Adrenal gland (tissue), 12 donors: ENCODE results near the gene EMX1. TPM values are rescaled to one million over a fixed set of nuclear protein-coding genes. Genes with fewer than 3 reads are reported as not detected.

Experiments used
- DNase-seq, 7 donors: peaks; one replicate each; pipeline ENCODE4 v3.0.0-alpha.2; 2019 to 2020
- H3K27ac ChIP-seq, 5 donors: fragments of 200-600 bp; sonication (generic) in 4 of 5; 1 replicate in 3 of 5; 2 replicates in 2 of 5; pipeline versions ENCODE4 v1.5.1 to v1.8.0; 2016 to 2020; ENCODE audit warnings: mild to moderate bottlenecking in 1 of 5
- H3K27me3 ChIP-seq: fragments of 200-600 bp; 2 replicates; pipeline ENCODE4 v1.8.0; 2021
- H3K36me3 ChIP-seq, 2 donors: fragments of 200-600 bp; replicated peaks in 1 of 2; 1 replicate in 1 of 2; 2 replicates in 1 of 2; pipeline versions ENCODE4 v1.5.1 to v1.8.0; 2018 to 2022
- H3K4me1 ChIP-seq, 2 donors: fragments of 200-600 bp; replicated peaks in 1 of 2; 1 replicate in 1 of 2; 2 replicates in 1 of 2; pipeline versions ENCODE4 v1.5.1 to v1.8.0; 2018 to 2021
- H3K4me3 ChIP-seq, 4 donors: fragments of 200-600 bp; sonication (generic) in 3 of 4; one replicate each; pipeline ENCODE4 v1.5.1; 2016 to 2018
- H3K9me3 ChIP-seq, 3 donors: fragments of 200-600 bp; sonication (generic) in 1 of 3; replicated peaks in 1 of 3; 1 replicate in 2 of 3; 2 replicates in 1 of 3; pipeline versions ENCODE4 v1.5.1 to v1.8.0; 2016 to 2021
- POLR2A ChIP-seq, 2 donors: fragments of 450-650 bp; IDR thresholded peaks; one replicate each; pipeline ENCODE4 v1.6.1; 2017; ENCODE audit warnings: antibody characterized with exemption in 2 of 2, mild to moderate bottlenecking in 2 of 2, moderate library complexity in 1 of 2
- WGBS, 4 donors: extraction: QIAGEN DNeasy Blood & Tissue Kit in 2 of 4; methylation state at CpG; one replicate each; pipeline versions ENCODE4 v1.1.5 to v1.1.7; 2013 to 2017; 5-methylcytosine and 5-hydroxymethylcytosine counted together
- intact Hi-C, 2 donors: fragments of 100-400 bp; cut with DNase I; formaldehyde crosslinking; loops; one replicate each; pipeline versions ENCODE4 v1.14.1 to v1.15.0; 2022 to 2023
- polyA plus RNA-seq, 3 donors: library from polyadenylated mRNA; stranded (reverse); fragments of 200-250 nt in 2 of 3; fragments of 350-450 nt in 1 of 3; fragmentation: Illumina TruSeq in 1 of 3; extraction: RNeasy Lipid Tissue Mini Kit (QIAGEN cat#74804) in 1 of 3; gene quantifications; one replicate each; pipeline ENCODE4 v1.2.3, GENCODE V29; 2013 to 2014
- total RNA-seq, 9 donors: library from RNA; depleted of rRNA in 4 of 9; stranded (reverse); fragments of >200 nt in 4 of 9; fragments of 120-200 nt in 1 of 9; fragmentation: NEBNext Ultra II Directional in 1 of 9; extraction: Animal tissue kit (Norgen Biotek cat#: 25700) in 1 of 9; gene quantifications; one replicate each; pipeline versions ENCODE4 v1.1.0 to v1.2.4, GENCODE V29; 2013 to 2023
- TF ChIP-seq, protein P1 (sequence below), 6 experiments: fragments of 450-650 bp in 4 of 6; fragments of 200-600 bp in 2 of 6; sonication (generic) in 1 of 6; IDR thresholded peaks; 1 replicate in 5 of 6; 2 replicates in 1 of 6; pipeline versions ENCODE4 v1.5.1 to v1.8.0; 2016 to 2021; ENCODE audit warnings: antibody characterized with exemption in 6 of 6, mild to moderate bottlenecking in 2 of 6, moderate library complexity in 1 of 6
- donor health status: healthy with polysubstance abuse.
- donor health status: Bipolar disorder and iron deficiency.
- donor health status: DM: yes; HTN: yes; CAD: no.
- donor health status: DM: no; HTN: no; CAD: no.
- donor health status: DM: no; HTN: no; CAD: no.
- donor health status: DM: yes; HTN: yes; CAD: no.

Gene EMX1
- total and polyA plus RNA-seq, 12 donors = 0.10 to 0.15 TPM; not detected in 10

DNA sequence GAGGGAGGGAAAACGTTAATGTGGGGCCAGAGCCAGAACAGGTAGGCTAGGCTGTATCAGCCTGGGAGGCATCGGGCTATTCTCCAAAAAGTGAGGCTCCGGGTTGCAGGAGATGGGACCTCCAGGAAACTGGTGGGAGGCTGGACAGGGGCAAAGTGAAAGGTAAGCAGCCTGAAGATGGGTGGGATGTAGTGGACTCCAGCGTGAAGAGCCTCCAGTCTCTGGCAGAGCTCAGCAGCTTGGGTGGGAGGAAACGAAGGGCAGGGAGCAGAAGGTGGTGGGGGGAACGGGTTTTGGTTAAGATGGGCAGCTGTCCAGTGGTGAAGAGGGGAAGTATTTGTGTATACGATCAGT is 3.1 kb upstream of the EMX1 start:
- Histone ChIP-seq H3K4me3 (no peak overlapping the region), H3K4me1 (peaks cover 27 to 33% of the 10 kb centered on the region in 2 donors), H3K9me3 (no peaks in the 10 kb centered on the region), H3K36me3 (no peaks in the 10 kb centered on the region), H3K27me3 (peaks cover 98% of the 10 kb centered on the region), H3K27ac (no peak overlapping the region)
- intact Hi-C loops = no loop called here
- no peak for TF ChIP-seq POLR2A (IDR thresholded peaks at IDR 0.05)
- TF ChIP-seq, protein P1, sequence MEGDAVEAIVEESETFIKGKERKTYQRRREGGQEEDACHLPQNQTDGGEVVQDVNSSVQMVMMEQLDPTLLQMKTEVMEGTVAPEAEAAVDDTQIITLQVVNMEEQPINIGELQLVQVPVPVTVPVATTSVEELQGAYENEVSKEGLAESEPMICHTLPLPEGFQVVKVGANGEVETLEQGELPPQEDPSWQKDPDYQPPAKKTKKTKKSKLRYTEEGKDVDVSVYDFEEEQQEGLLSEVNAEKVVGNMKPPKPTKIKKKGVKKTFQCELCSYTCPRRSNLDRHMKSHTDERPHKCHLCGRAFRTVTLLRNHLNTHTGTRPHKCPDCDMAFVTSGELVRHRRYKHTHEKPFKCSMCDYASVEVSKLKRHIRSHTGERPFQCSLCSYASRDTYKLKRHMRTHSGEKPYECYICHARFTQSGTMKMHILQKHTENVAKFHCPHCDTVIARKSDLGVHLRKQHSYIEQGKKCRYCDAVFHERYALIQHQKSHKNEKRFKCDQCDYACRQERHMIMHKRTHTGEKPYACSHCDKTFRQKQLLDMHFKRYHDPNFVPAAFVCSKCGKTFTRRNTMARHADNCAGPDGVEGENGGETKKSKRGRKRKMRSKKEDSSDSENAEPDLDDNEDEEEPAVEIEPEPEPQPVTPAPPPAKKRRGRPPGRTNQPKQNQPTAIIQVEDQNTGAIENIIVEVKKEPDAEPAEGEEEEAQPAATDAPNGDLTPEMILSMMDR (IDR thresholded peaks at IDR 0.05) = no peak
- 8 to 11% (median 9%) methylated on average over 7 of the region's 7 CpGs for WGBS, 4 donors
- DNase-seq = peak in 2 of 7 donors; percentile 12 to 21

DNA sequence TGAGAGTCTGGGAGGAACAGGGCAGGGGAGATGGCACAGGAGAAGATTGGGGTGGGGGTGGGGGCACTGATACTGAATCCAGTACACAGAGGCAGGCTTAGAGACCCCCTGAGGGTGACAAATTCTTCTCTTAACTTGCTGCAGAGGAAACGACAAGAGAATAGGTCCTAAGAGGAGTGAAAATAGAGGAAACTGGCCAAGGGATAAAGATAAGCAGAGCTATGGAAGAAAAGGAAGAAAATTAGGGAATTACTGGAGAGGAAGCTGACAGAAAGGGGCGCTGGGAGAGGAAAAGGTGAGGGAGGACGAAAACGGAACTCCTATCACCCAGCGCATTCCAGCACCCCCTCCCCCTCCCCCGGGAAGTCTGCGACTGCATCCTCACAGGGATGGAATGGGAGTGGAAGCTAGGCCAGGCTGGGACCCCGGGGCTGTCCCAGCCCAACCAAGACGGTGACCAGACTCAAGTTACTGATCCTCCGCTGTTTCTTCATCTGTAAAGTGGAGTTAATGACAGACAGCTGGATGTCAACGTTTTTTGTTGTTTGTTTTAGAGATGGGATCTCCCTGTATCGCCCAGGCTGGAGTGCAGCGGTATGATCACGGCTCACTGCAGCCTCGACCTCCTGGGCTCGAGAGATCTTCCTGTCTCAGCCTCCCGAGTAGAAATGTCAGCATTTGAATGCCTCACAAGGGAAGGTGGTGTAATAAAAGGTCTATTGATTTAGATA is 2.6 kb upstream of the EMX1 start:
- H3K4me1 ChIP-seq = peaks cover 27 to 36% of the 10 kb centered on the region in 2 donors
- no peaks in the 10 kb centered on the region for H3K36me3 ChIP-seq
- no peak overlapping the region for H3K4me3 ChIP-seq
- WGBS, 4 donors = 6 to 13% (median 9%) methylated on average over 17 of the region's 17 CpGs
- peak in 2 of 7 donors; percentile 13 to 38 for DNase-seq
- peaks cover 98% of the 10 kb centered on the region for H3K27me3 ChIP-seq
- intact Hi-C loops = no loop called here
- H3K27ac ChIP-seq = no peak overlapping the region
- no peaks in the 10 kb centered on the region for H3K9me3 ChIP-seq
- TF ChIP-seq, protein P1 (IDR thresholded peaks at IDR 0.05) = no peak
- TF ChIP-seq POLR2A (IDR thresholded peaks at IDR 0.05) = no peak

DNA sequence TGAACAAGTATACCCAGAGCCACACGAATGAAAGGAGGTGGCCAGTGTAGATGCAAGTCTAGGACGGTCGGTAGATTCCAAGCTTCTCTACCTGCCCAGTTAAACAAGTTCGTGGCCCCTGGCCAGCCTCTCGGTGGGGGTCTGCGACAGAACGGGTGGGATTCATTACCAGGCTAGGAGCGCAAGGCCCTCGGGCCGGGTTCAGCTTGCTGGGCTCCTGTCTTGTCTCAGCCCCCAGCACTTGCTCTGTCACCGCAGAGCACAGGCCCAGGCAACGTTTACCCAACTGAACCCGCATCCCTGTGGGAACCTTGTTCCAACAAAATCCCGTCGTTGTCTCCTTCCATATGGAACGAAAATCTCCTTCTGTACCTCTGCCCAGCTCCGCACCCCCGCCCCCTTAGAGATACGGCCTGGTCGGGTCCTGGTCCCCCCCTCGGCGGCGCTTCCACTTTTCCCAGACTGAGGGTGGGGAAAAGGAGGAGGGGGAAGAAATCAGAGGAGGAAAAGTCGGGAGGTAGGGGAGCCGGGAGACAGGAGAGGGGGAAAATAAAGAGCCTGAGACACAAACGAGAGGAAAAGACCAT is 1.9 kb upstream of the EMX1 start:
- 4 to 6% (median 5%) methylated on average over 20 to 26 of the region's 26 CpGs for WGBS, 4 donors
- peaks cover 27 to 43% of the 10 kb centered on the region in 2 donors for H3K4me1 ChIP-seq
- no peak overlapping the region for H3K27ac ChIP-seq
- TF ChIP-seq, protein P1 (IDR thresholded peaks at IDR 0.05) = no peak
- no peak for TF ChIP-seq POLR2A (IDR thresholded peaks at IDR 0.05)
- H3K27me3 ChIP-seq = peaks cover 98% of the 10 kb centered on the region
- peak in 2 of 7 donors; percentile 13 to 18 for DNase-seq
- no peaks in the 10 kb centered on the region for H3K36me3 ChIP-seq
- intact Hi-C loops = no loop called here
- no peaks in the 10 kb centered on the region for H3K9me3 ChIP-seq
- peak overlapping the region in 1 of 4 donors; percentile 54 for H3K4me3 ChIP-seq

DNA sequence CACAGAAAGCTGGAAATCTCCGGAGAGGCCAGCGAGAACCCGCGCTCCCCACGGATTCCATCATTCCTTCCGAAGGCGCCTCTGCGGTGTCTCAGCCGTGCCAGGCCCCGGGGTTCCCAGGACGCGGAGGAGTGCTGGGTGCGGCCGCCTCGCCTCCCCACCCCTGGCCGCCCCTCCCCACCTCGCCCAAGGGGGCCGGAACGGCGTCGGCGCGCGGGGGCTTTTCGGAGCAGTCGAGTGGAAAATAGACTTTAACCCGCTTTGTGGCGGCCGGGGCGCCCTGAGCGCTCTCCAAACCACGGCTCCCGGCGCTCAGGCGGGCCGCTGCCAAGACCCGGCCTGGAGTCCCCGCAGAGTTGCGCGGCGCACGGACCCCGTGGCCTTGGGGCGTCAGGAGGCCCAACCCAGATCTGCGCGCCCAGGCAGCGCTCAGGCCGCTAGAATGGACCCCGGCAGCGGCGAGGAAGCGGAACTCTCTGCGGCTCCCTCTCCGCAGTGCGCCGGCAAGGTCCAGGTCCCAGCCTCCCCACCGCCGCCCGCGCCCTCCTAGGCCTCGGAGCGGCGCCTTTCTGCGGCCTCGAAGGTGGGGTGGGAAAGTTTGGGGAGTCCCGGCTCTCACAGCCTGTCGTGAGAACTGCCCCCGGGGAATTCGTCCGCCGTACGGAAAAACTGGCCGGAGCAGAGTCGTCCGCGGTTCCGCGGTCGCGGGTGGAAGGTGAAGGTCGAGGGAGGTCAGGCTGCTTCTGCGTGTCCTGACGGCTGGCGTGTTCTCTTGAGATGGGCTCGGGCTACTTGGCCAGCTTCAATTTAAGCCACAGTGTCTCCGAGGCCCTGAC is 1.2 kb upstream of the EMX1 start:
- Histone ChIP-seq H3K9me3 (no peaks in the 10 kb centered on the region), H3K27me3 (peaks cover 98% of the 10 kb centered on the region), H3K4me1 (peaks cover 27 to 48% of the 10 kb centered on the region in 2 donors), H3K36me3 (no peaks in the 10 kb centered on the region), H3K4me3 (peak overlapping the region in 1 of 4 donors; percentile 54), H3K27ac (no peak overlapping the region)
- 1 to 3% (median 2%) methylated on average over 10 to 86 of the region's 86 CpGs for WGBS, 4 donors
- intact Hi-C loops = no loop called here
- TF ChIP-seq, protein P1 (IDR thresholded peaks at IDR 0.05) = no peak
- no peak for TF ChIP-seq POLR2A (IDR thresholded peaks at IDR 0.05)
- peak in 4 of 7 donors; percentile 16 to 38 (median 28) for DNase-seq
